Eye (tissue), 1 donor: Measurements from ENCODE around the gene AK8.

Experiments
- DNase-seq: peaks from one replicate; pipeline ENCODE4 v3.0.0-alpha.2; 2015

The AK8 gene

GRCh38 chr9:132887181-132888120 is 9.4 kb upstream of the AK8 start:
- no peak for DNase-seq

- no peak for DNase-seq
These were observed 8.2 kb upstream of the AK8 start for GRCh38 chr9:132886334-132886725.

GRCh38 chr9:132885720-132886333 is 7.7 kb upstream of the AK8 start:
- DNase-seq, result no peak

GRCh38 chr9:132883349-132884294 is 5.5 kb upstream of the AK8 start:
- no peak for DNase-seq

GRCh38 chr9:132882616-132883015 is 4.5 kb upstream of the AK8 start:
- no peak for DNase-seq

GRCh38 chr9:132881826-132882225 is 3.7 kb upstream of the AK8 start:
- no peak for DNase-seq

- DNase-seq, result peak; percentile 89
These were observed 2.2 kb upstream of the AK8 start for GRCh38 chr9:132880324-132880661.

GRCh38 chr9:132879457-132880323 is 1.6 kb upstream of the AK8 start:
- no peak for DNase-seq

- peak; percentile 80 for DNase-seq
These were observed 792 bp upstream of the AK8 start, which contains the start of gene SPACA9 for GRCh38 chr9:132878695-132879456. SPACA9 (plus strand) TSS chr9:132878898; CDS start chr9:132883948, 5,050 bp downstream.

- no peak for DNase-seq
These were observed 643 bp downstream of the AK8 start for GRCh38 chr9:132877458-132877823.

- no peak for DNase-seq
These were observed 1.2 kb downstream of the AK8 start for GRCh38 chr9:132876849-132877248.

- no peak for DNase-seq
These were observed 2.9 kb downstream of the AK8 start for GRCh38 chr9:132875159-132875558.

GRCh38 chr9:132873403-132873802 is 4.7 kb downstream of the AK8 start:
- no peak for DNase-seq

- no peak for DNase-seq
These were observed 8.8 kb downstream of the AK8 start for GRCh38 chr9:132869266-132869665.

GRCh38 chr9:132866898-132867297 is 11.2 kb downstream of the AK8 start:
- DNase-seq, result no peak

GRCh38 chr9:132864691-132865090 is 13.4 kb downstream of the AK8 start:
- no peak for DNase-seq

GRCh38 chr9:132864277-132864676 is 13.8 kb downstream of the AK8 start:
- DNase-seq, result no peak

- DNase-seq, result no peak
These were observed 15.0 kb downstream of the AK8 start for GRCh38 chr9:132863096-132863495.

GRCh38 chr9:132862533-132862932 is 15.6 kb downstream of the AK8 start:
- DNase-seq, result peak; percentile 52

GRCh38 chr9:132861666-132862065 is 16.4 kb downstream of the AK8 start:
- peak; percentile 74 for DNase-seq

- no peak for DNase-seq
These were observed 19.3 kb downstream of the AK8 start for GRCh38 chr9:132858751-132859150.
